Esophagus muscularis mucosa (tissue), 4 donors: ENCODE results near the gene SFPQ. TPM values are rescaled to one million over a fixed set of nuclear protein-coding genes. Genes with fewer than 3 reads are reported as not detected.

Experiments used
- DNase-seq: peaks from one replicate; pipeline ENCODE4 v3.0.0-alpha.2; 2017; ENCODE audit errors: extremely low spot score
- H3K27ac ChIP-seq, 4 donors: fragments of 200-600 bp; sonication (generic); replicated peaks in 1 of 4; 1 replicate in 3 of 4; 2 replicates in 1 of 4; pipeline ENCODE4 v1.5.1; 2016 to 2019; ENCODE audit warnings: mild to moderate bottlenecking in 1 of 4
- H3K27me3 ChIP-seq, 4 donors: fragments of 200-600 bp; sonication (generic); one replicate each; pipeline versions ENCODE4 v1.5.1 to v1.6.0; 2016 to 2019
- H3K36me3 ChIP-seq, 4 donors: fragments of 200-600 bp; sonication (generic); one replicate each; pipeline ENCODE4 v1.5.1; 2016 to 2019
- H3K4me1 ChIP-seq, 4 donors: fragments of 200-600 bp; sonication (generic); one replicate each; pipeline ENCODE4 v1.5.1; 2016 to 2019
- H3K4me3 ChIP-seq, 4 donors: fragments of 200-600 bp; sonication (generic); 1 replicate in 2 of 4; 2 replicates in 2 of 4; pipeline ENCODE4 v1.5.1; 2016 to 2019; ENCODE audit warnings: mild to moderate bottlenecking in 4 of 4, moderate library complexity in 1 of 4
- H3K9me3 ChIP-seq, 4 donors: fragments of 200-600 bp; sonication (generic); 1 replicate in 3 of 4; 2 replicates in 1 of 4; pipeline ENCODE4 v1.5.1; 2016 to 2019
- CTCF ChIP-seq, 3 experiments: fragments of 200-600 bp in 2 of 3; fragments of 450-650 bp in 1 of 3; sonication (generic) in 2 of 3; IDR thresholded peaks; one replicate each; pipeline ENCODE4 v1.5.1; 2017 to 2019; ENCODE audit warnings: antibody characterized with exemption in 3 of 3, mild to moderate bottlenecking in 2 of 3, moderate library complexity in 1 of 3
- EP300 ChIP-seq: sonication (generic); formaldehyde crosslinking; IDR thresholded peaks from one replicate; pipeline ENCODE4 v1.6.1; 2017; ENCODE audit warnings: antibody characterized with exemption
- POLR2A ChIP-seq: fragments of 450-650 bp; IDR thresholded peaks from one replicate; pipeline ENCODE4 v1.6.1; 2017; ENCODE audit warnings: antibody characterized with exemption, moderate library complexity, mild to moderate bottlenecking, low read depth
- POLR2AphosphoS5 ChIP-seq, 2 donors: sonication (generic); formaldehyde crosslinking; IDR thresholded peaks; one replicate each; pipeline ENCODE4 v1.6.1; 2017; ENCODE audit warnings: antibody characterized with exemption in 2 of 2
- WGBS: methylation state at CpG from one replicate; pipeline ENCODE4 v1.1.5; 2018; 5-methylcytosine and 5-hydroxymethylcytosine counted together
- intact Hi-C: fragments of 100-400 bp; cut with DNase I; formaldehyde crosslinking; loops from one replicate; pipeline ENCODE4 v1.15.1; 2023
- small RNA-seq, 3 donors: library from RNA; depleted of rRNA; stranded (forward); fragments of <200 nt; gene quantifications; one replicate each; pipeline ENCODE3, GENCODE V24; 2016
- total RNA-seq, 4 donors: library from RNA; depleted of rRNA; stranded (reverse); fragments of >200 nt; gene quantifications; one replicate each; pipeline versions ENCODE4 v1.1.0 to v1.2.1, GENCODE V29; 2016

SFPQ gene
- total RNA-seq, 4 donors from 2014 or later = 81.1 to 160 (median 127) TPM

GRCh38 chr1:35136780-35137179 lies 56.2 kb downstream of the SFPQ start:
- WGBS = 93% methylated on average over 3 of the region's 3 CpGs

More at GRCh38 chr1:35136780-35137179, 56.2 kb downstream of the SFPQ start:
- Histone ChIP-seq H3K27me3 (no peaks in the 10 kb centered on the region), H3K9me3 (no peaks in the 10 kb centered on the region), H3K27ac (no peak overlapping the region), H3K4me3 (no peak overlapping the region), H3K36me3 (no peaks in the 10 kb centered on the region), H3K4me1 (no peaks in the 10 kb centered on the region)
- DNase-seq = no peak
- intact Hi-C loops = no loop called here
- TF ChIP-seq POLR2A = no peak
- no peak for TF ChIP-seq POLR2AphosphoS5 (IDR thresholded peaks at IDR 0.05)
- no peak for TF ChIP-seq EP300
- TF ChIP-seq CTCF (IDR thresholded peaks at IDR 0.05) = no peak

Small RNA genes lying within 50 kb of the gene (small RNA-seq; reads per million reads assigned to genes)
- gene RF00019 = 0 reads per million in 3 donors

Other genes starting within 250 kb of the SFPQ start
- 10 to 100 TPM; 26.1 to 38.6 (median 32.9) TPM for gene TMEM35B, start 207.8 kb downstream of the SFPQ start, total RNA-seq
- 10 to 100 TPM in 3 of 4 donors, 1 to 10 TPM in 1; 9.5 to 17.0 (median 14.3) TPM for gene ZMYM6, start 161.2 kb downstream of the SFPQ start, total RNA-seq
- 10 to 100 TPM in 3 of 4 donors, 1 to 10 TPM in 1; 7.3 to 19.1 (median 14.5) TPM for gene ZMYM1, start 113.8 kb downstream of the SFPQ start, total RNA-seq
- 10 to 100 TPM; 24.6 to 32.0 (median 27.3) TPM for gene ZMYM4, start 75.6 kb upstream of the SFPQ start, total RNA-seq